ENCODE measurements around the gene GPR25.

Gene GPR25

GRCh38 chr1:200901796-200902444, 29.1 kb downstream of the GPR25 start:
- no peak for TF ChIP-seq CTCF (IDR thresholded peaks at IDR 0.05)

- no peak for TF ChIP-seq CTCF (IDR thresholded peaks at IDR 0.05)
Measured at GRCh38 chr1:200903793-200904192, 31.0 kb downstream of the GPR25 start.

- no peak for TF ChIP-seq CTCF (IDR thresholded peaks at IDR 0.05)
Measured at GRCh38 chr1:200904772-200905171, 32.0 kb downstream of the GPR25 start.

GRCh38 chr1:200905411-200906052, 32.8 kb downstream of the GPR25 start:
- TF ChIP-seq CTCF (IDR thresholded peaks at IDR 0.05) = no peak

- TF ChIP-seq CTCF (IDR thresholded peaks at IDR 0.05) = no peak
Measured at GRCh38 chr1:200906491-200906890, 33.7 kb downstream of the GPR25 start.

- no peak for TF ChIP-seq CTCF (IDR thresholded peaks at IDR 0.05)
Measured at GRCh38 chr1:200907611-200908097, 34.9 kb downstream of the GPR25 start.

GRCh38 chr1:200908191-200908868, 35.5 kb downstream of the GPR25 start:
- TF ChIP-seq CTCF (IDR thresholded peaks at IDR 0.05) = no peak
